Muscle layer of colon (tissue), 2 donors: ENCODE measurements around the gene B3GLCT.

ENCODE experiments used
- H3K27ac ChIP-seq: one replicate; pipeline ENCODE4 v1.7.0; 2013; ENCODE audit warnings: low read depth, mild to moderate bottlenecking, low read length, moderate library complexity
- H3K27me3 ChIP-seq, 2 donors: one replicate each; pipeline ENCODE4 v1.7.0; 2013; ENCODE audit warnings: low read length in 2 of 2, mild to moderate bottlenecking in 2 of 2; ENCODE audit not compliant: insufficient read depth in 2 of 2, control insufficient read depth in 1 of 2
- H3K36me3 ChIP-seq: one replicate; pipeline ENCODE4 v1.7.0; 2013; ENCODE audit warnings: mild to moderate bottlenecking, low read length; ENCODE audit not compliant: insufficient read depth
- H3K4me1 ChIP-seq: one replicate; pipeline ENCODE4 v1.7.0; 2013; ENCODE audit warnings: mild to moderate bottlenecking, low read length; ENCODE audit not compliant: insufficient read depth
- H3K4me3 ChIP-seq, 2 donors: one replicate each; pipeline ENCODE4 v1.7.0; 2013; ENCODE audit warnings: low read length in 2 of 2, low read depth in 1 of 2, mild to moderate bottlenecking in 1 of 2, moderate library complexity in 1 of 2
- H3K9ac ChIP-seq: one replicate; pipeline ENCODE4 v1.7.0; 2013; ENCODE audit warnings: low read length
- H3K9me3 ChIP-seq: one replicate; pipeline ENCODE4 v1.7.0; 2013; ENCODE audit warnings: mild to moderate bottlenecking, low read length
- donor health status: abdominal sarcoma.
- donor health status: Adenocarcinoma of cecum.

B3GLCT gene

DNA sequence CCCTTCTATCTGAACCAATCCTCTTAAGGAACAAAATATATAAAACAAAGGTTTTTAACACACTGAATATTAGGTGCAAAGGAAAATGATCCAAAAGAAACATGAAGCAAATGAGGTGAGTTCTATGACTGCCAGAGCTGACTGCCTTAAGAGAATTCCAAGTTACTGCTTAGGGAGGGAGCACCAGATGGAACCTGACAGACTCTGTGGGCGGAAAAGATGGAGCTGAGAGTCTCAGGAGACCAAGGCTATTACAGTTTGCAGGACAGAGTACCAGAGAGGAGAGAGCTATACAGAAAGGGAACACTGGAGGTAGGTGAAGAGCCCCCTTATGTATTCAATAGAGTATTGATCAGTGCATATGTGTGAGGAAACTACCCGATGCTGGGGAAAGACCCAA lies 87.2 kb downstream of the B3GLCT start:
- Histone ChIP-seq H3K4me3 (no peak overlapping the region), H3K36me3 (peaks cover 12% of the 10 kb centered on the region), H3K9ac (no peak overlapping the region), H3K27me3 (no peaks in the 10 kb centered on the region), H3K9me3 (peaks cover 7% of the 10 kb centered on the region), H3K4me1 (no peaks in the 10 kb centered on the region), H3K27ac (no peak overlapping the region)

GRCh38 chr13:31301119-31301518 lies 101.3 kb downstream of the B3GLCT start:
- H3K4me1 ChIP-seq = no peaks in the 10 kb centered on the region
- no peaks in the 10 kb centered on the region for H3K27me3 ChIP-seq
- H3K27ac ChIP-seq = no peak overlapping the region
- no peak overlapping the region for H3K4me3 ChIP-seq
- no peaks in the 10 kb centered on the region for H3K9me3 ChIP-seq
- H3K9ac ChIP-seq = no peak overlapping the region
- H3K36me3 ChIP-seq = no peaks in the 10 kb centered on the region

DNA sequence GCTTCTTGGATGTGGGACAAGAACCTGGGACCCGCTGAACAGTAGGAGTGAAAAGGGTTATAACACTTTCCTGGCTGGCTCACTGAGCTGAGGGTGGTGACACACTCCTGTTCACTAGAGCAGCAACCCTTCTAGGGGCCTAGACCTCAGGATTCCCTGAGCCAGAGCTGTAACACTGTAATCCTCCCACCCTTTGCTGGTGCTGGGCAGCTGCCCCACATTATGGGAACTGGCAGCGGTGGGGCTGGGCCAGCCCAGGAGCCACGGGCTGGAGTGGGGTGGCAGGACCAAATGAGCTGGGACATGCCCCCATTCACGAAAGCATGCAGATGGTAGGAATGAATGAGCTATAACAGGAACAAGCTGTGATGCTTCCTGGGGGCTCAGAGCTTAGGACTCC lies 110.6 kb downstream of the B3GLCT start:
- Histone ChIP-seq H3K4me3 (no peak overlapping the region), H3K9me3 (peaks cover 3% of the 10 kb centered on the region)

GRCh38 chr13:31310786-31311185 lies 111.0 kb downstream of the B3GLCT start:
- no peak overlapping the region for H3K27ac ChIP-seq
- H3K4me3 ChIP-seq = no peak overlapping the region
- no peaks in the 10 kb centered on the region for H3K4me1 ChIP-seq
- peaks cover 3% of the 10 kb centered on the region for H3K9me3 ChIP-seq
- H3K9ac ChIP-seq = no peak overlapping the region
- H3K36me3 ChIP-seq = no peaks in the 10 kb centered on the region
- H3K27me3 ChIP-seq = no peaks in the 10 kb centered on the region

More for the DNA sequence above, 110.6 kb downstream of the B3GLCT start:
- Histone ChIP-seq H3K4me1 (no peaks in the 10 kb centered on the region), H3K36me3 (no peaks in the 10 kb centered on the region), H3K9ac (no peak overlapping the region), H3K27me3 (no peaks in the 10 kb centered on the region), H3K27ac (no peak overlapping the region)

GRCh38 chr13:31311921-31312320 lies 112.1 kb downstream of the B3GLCT start:
- Histone ChIP-seq H3K27me3 (no peaks in the 10 kb centered on the region), H3K36me3 (no peaks in the 10 kb centered on the region), H3K9me3 (peaks cover 3% of the 10 kb centered on the region), H3K27ac (no peak overlapping the region), H3K4me1 (no peaks in the 10 kb centered on the region), H3K9ac (no peak overlapping the region), H3K4me3 (no peak overlapping the region)

DNA sequence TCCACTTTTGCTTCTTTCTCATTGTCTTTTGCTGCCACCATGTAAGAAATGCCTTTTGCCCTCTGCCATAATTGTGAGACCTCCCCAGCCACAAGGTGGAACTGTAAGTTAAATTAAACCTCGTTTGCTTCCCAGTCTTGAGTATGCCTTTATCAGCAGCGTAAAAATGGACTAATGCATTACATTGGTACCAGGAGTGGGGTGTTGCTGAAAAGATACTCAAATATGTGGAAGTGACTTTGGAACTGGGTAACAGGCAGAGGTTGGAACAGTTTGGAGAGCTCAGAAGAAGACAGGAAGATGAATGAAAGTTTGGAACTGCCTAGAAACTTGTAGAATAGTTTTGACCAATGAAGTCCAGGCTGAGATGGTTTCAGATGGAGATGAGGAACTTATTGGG lies 115.2 kb downstream of the B3GLCT start:
- Histone ChIP-seq H3K4me1 (no peaks in the 10 kb centered on the region), H3K4me3 (no peak overlapping the region), H3K36me3 (no peaks in the 10 kb centered on the region)

GRCh38 chr13:31320946-31321345 lies 121.2 kb downstream of the B3GLCT start:
- H3K36me3 ChIP-seq = no peaks in the 10 kb centered on the region
- H3K9me3 ChIP-seq = no peaks in the 10 kb centered on the region
- H3K4me1 ChIP-seq = no peaks in the 10 kb centered on the region
- no peak overlapping the region for H3K9ac ChIP-seq
- no peaks in the 10 kb centered on the region for H3K27me3 ChIP-seq
- H3K27ac ChIP-seq = no peak overlapping the region
- no peak overlapping the region for H3K4me3 ChIP-seq

More for the DNA sequence above, 115.2 kb downstream of the B3GLCT start:
- Histone ChIP-seq H3K27ac (no peak overlapping the region), H3K9ac (no peak overlapping the region), H3K9me3 (peaks cover 3% of the 10 kb centered on the region), H3K27me3 (no peaks in the 10 kb centered on the region)

DNA sequence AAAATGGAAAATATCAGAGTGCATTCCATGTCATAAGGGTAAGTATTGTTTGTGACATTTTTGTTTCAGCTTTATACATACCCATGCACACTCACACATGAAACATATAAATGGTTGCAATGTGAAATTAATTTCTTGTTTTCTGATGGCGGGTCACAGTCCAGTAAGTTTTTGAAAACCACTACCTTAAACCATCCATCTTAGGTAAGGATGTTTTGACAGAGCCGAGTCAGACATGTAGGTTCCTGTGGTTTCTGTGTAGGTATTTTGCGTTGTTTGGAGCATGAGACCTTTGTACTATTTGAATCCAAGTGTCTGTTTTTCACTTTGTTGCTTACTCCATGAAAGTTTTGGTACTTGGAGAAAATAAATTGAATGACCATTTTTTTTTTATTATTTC lies 121.7 kb downstream of the B3GLCT start:
- no peaks in the 10 kb centered on the region for H3K4me1 ChIP-seq
- H3K4me3 ChIP-seq = no peak overlapping the region
- no peak overlapping the region for H3K27ac ChIP-seq
- H3K9me3 ChIP-seq = no peaks in the 10 kb centered on the region
- no peak overlapping the region for H3K9ac ChIP-seq
- no peaks in the 10 kb centered on the region for H3K36me3 ChIP-seq
- no peaks in the 10 kb centered on the region for H3K27me3 ChIP-seq

GRCh38 chr13:31322026-31322425 lies 122.3 kb downstream of the B3GLCT start:
- Histone ChIP-seq H3K9ac (no peak overlapping the region), H3K9me3 (no peaks in the 10 kb centered on the region), H3K27me3 (no peaks in the 10 kb centered on the region), H3K27ac (no peak overlapping the region), H3K36me3 (no peaks in the 10 kb centered on the region), H3K4me1 (no peaks in the 10 kb centered on the region), H3K4me3 (no peak overlapping the region)

GRCh38 chr13:31322702-31323405 lies 123.1 kb downstream of the B3GLCT start:
- Histone ChIP-seq H3K4me3 (no peak overlapping the region), H3K9me3 (no peaks in the 10 kb centered on the region), H3K4me1 (no peaks in the 10 kb centered on the region), H3K27ac (no peak overlapping the region), H3K27me3 (no peaks in the 10 kb centered on the region), H3K9ac (no peak overlapping the region), H3K36me3 (no peaks in the 10 kb centered on the region)

DNA sequence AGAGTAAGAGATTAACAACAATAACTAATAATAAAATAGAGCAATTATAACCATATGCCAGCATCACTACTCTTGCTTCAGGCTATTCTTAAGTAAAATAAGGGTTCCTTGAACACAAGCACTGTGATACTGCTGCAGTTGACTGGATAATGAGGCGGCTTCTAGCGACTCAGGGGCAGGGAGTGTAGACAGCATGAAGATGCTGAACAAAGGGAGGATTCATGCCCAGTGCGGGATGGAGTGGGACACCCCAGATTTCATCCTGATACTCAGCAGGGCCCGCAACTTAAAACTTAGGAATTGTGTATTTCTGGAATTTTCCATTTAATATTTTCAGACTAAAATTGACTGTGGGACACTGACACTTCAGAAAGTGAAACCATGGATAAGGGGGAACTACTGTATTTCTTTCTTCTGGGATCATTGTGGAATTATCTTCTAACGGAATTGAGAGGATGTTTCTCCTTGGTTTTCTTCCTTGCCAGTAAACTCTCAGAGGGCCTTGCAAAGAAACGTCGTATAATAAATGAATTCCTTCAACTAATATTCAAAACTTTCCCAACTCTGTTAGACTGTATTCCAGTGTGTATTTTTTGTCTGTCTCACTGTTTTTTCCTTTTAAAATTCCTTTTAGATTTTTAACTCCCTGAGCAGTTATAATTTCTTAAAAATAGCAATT lies 127.5 kb downstream of the B3GLCT start:
- Histone ChIP-seq H3K9me3 (no peaks in the 10 kb centered on the region), H3K4me3 (no peak overlapping the region), H3K9ac (no peak overlapping the region), H3K27me3 (no peaks in the 10 kb centered on the region), H3K27ac (no peak overlapping the region), H3K4me1 (no peaks in the 10 kb centered on the region), H3K36me3 (no peaks in the 10 kb centered on the region)
